Activated CD8-positive, alpha-beta memory T cell treated with anti-CD3 and anti-CD28 coated beads for 1 hour (primary cell): Measurements from ENCODE around the gene KRT35.

Source experiments
- DNase-seq, 2 donors: peaks; one replicate each; pipeline ENCODE4 v3.0.0-alpha.2; 2020; ENCODE audit warnings: low read depth in 1 of 2; ENCODE audit errors: extremely low read depth in 1 of 2

Gene KRT35

DNA sequence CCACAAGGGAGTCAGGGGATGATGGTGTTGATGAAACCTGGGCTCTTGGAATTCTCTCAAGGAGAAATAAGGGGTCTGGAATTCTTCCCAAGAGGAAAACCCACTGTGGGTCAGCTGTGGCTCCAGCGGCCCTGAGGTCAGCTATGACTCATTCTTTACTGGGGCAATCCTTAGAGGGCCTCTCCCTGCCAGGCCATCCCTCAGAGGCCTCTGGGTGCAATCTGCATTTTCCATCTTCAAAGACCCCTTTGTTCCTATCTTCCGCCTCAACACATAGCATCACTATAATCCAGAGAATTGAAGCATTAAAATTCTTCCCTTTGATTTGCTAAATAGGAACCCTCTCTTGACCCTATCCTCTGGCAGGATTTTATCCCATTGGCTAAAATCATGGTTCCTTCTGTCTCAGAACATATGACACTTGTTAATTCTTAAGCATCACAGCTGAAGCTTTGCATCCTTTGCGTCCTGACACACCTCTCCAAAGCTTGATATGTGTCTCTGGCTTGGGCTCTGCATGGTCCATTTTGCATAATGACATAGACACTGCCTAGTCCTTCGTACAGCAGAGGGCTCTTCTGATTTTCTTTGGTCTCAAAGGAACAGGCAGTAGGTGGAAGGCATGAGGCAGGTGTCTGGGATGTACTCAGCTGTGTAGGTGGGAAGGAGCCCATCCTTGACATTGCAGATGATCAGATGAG is 52.2 kb downstream of the KRT35 start:
- DNase-seq, result no peak
